Measurements from ENCODE around the gene SORCS2.

Gene SORCS2

GRCh38 chr4:7309181-7309580 lies 116.8 kb downstream of the SORCS2 start:
- no peak for DNase-seq

GRCh38 chr4:7309636-7310390 lies 117.5 kb downstream of the SORCS2 start:
- no peak for DNase-seq

GRCh38 chr4:7310451-7310850 lies 118.1 kb downstream of the SORCS2 start:
- DNase-seq, result no peak

GRCh38 chr4:7311205-7311604 lies 118.9 kb downstream of the SORCS2 start:
- DNase-seq, result no peak

GRCh38 chr4:7312691-7313090 lies 120.4 kb downstream of the SORCS2 start:
- DNase-seq, result no peak

- DNase-seq, result no peak
These were observed 121.0 kb downstream of the SORCS2 start for GRCh38 chr4:7313347-7313811.

- DNase-seq, result no peak
These were observed 121.7 kb downstream of the SORCS2 start for GRCh38 chr4:7313991-7314390.

GRCh38 chr4:7315286-7315685 lies 122.9 kb downstream of the SORCS2 start:
- no peak for DNase-seq

- DNase-seq, result no peak
These were observed 123.6 kb downstream of the SORCS2 start for GRCh38 chr4:7315935-7316334.

GRCh38 chr4:7319024-7319423 lies 126.7 kb downstream of the SORCS2 start:
- no peak for DNase-seq

GRCh38 chr4:7320206-7320797 lies 128.0 kb downstream of the SORCS2 start:
- DNase-seq, result no peak

GRCh38 chr4:7322166-7322991 lies 130.0 kb downstream of the SORCS2 start:
- DNase-seq, result no peak

GRCh38 chr4:7323461-7323871 lies 131.1 kb downstream of the SORCS2 start:
- no peak for DNase-seq

- peak in 1 of 4 experiments; percentile 7 for DNase-seq
These were observed 131.7 kb downstream of the SORCS2 start for GRCh38 chr4:7323872-7324650.

GRCh38 chr4:7324651-7325121 lies 132.3 kb downstream of the SORCS2 start:
- DNase-seq, result no peak

- DNase-seq, result no peak
These were observed 133.2 kb downstream of the SORCS2 start for GRCh38 chr4:7325541-7325940.

- no peak for DNase-seq
These were observed 134.0 kb downstream of the SORCS2 start for GRCh38 chr4:7326306-7326692.

GRCh38 chr4:7326693-7327340 lies 134.5 kb downstream of the SORCS2 start:
- no peak for DNase-seq

GRCh38 chr4:7327341-7327885 lies 135.1 kb downstream of the SORCS2 start:
- no peak for DNase-seq

- no peak for DNase-seq
These were observed 136.0 kb downstream of the SORCS2 start for GRCh38 chr4:7328162-7328912.
